GM23338 (cell line): Measurements from ENCODE around the gene SPNS1. TPM values are rescaled to one million over a fixed set of nuclear protein-coding genes. Genes with fewer than 3 reads are reported as not detected.

Source experiments
- ATAC-seq: fragments of 200-7000 bp; cut with Tn5 transposase; 3 replicates; pipeline ENCODE4 v1.9.1; 2020
- DNase-seq: peaks from one replicate; pipeline ENCODE4 v3.0.0-alpha.2; 2015; ENCODE audit warnings: low spot score
- H2AFZ ChIP-seq: fragments of 200-600 bp; sonication (generic); 2 replicates; pipeline ENCODE4 v1.8.0; 2016; ENCODE audit warnings: antibody characterized with exemption, mild to moderate bottlenecking, moderate library complexity
- H3F3A ChIP-seq: fragments of 200-600 bp; sonication (generic); replicated peaks from 2 replicates; pipeline ENCODE4 v1.8.0; 2017; ENCODE audit warnings: antibody characterized with exemption, mixed run types, low read depth
- H3K27ac ChIP-seq: fragments of 200-600 bp; sonication (generic); 2 replicates; pipeline ENCODE4 v1.6.1; 2016; ENCODE audit warnings: low read depth
- H3K27me3 ChIP-seq: fragments of 200-600 bp; sonication (generic); 2 replicates; pipeline ENCODE4 v1.8.0; 2016; ENCODE audit warnings: mild to moderate bottlenecking, mixed run types, moderate library complexity; ENCODE audit not compliant: insufficient read depth
- H3K36me3 ChIP-seq: fragments of 200-600 bp; sonication (generic); 2 replicates; pipeline ENCODE4 v1.8.0; 2016; ENCODE audit warnings: mild to moderate bottlenecking; ENCODE audit not compliant: insufficient read depth
- H3K4me1 ChIP-seq: fragments of 200-600 bp; sonication (generic); 2 replicates; pipeline ENCODE4 v1.8.0; 2016; ENCODE audit warnings: mild to moderate bottlenecking, moderate library complexity; ENCODE audit not compliant: insufficient read depth
- H3K4me2 ChIP-seq: fragments of 200-600 bp; sonication (generic); 2 replicates; pipeline ENCODE4 v1.7.1; 2017; ENCODE audit warnings: mixed run types
- H3K4me3 ChIP-seq: fragments of 200-600 bp; sonication (generic); 2 replicates; pipeline ENCODE4 v1.6.1; 2016; ENCODE audit warnings: mixed run types
- H3K79me2 ChIP-seq: fragments of 200-600 bp; sonication (generic); replicated peaks from 2 replicates; pipeline ENCODE4 v1.8.0; 2017; ENCODE audit warnings: mild to moderate bottlenecking; ENCODE audit not compliant: insufficient read depth
- H3K9me2 ChIP-seq: fragments of 200-600 bp; sonication (generic); 2 replicates; pipeline ENCODE4 v1.8.0; 2017; ENCODE audit not compliant: insufficient read depth
- H4K20me1 ChIP-seq: fragments of 200-600 bp; sonication (generic); replicated peaks from 2 replicates; pipeline ENCODE4 v1.8.0; 2017; ENCODE audit warnings: mild to moderate bottlenecking; ENCODE audit not compliant: insufficient read depth
- H3K27ac Mint-ChIP-seq: 2 replicates; pipeline ENCODE4 v1.8.0; 2020; ENCODE audit warnings: inconsistent platforms, mild to moderate bottlenecking, moderate library complexity, mixed read lengths
- H3K27me3 Mint-ChIP-seq: 3 replicates; pipeline ENCODE4 v1.8.0; 2022; ENCODE audit warnings: low read depth, mild to moderate bottlenecking, moderate library complexity, mixed read lengths, inconsistent platforms; ENCODE audit not compliant: insufficient read depth, poor library complexity
- H3K36me3 Mint-ChIP-seq: 3 replicates; pipeline ENCODE4 v1.8.0; 2021; ENCODE audit warnings: low read depth, mild to moderate bottlenecking, inconsistent platforms, moderate library complexity, mixed read lengths
- H3K4me1 Mint-ChIP-seq: 3 replicates; pipeline ENCODE4 v1.8.0; 2020; ENCODE audit warnings: mild to moderate bottlenecking, inconsistent platforms, mixed read lengths
- H3K4me3 Mint-ChIP-seq: 3 replicates; pipeline ENCODE4 v1.8.0; 2021; ENCODE audit warnings: moderate library complexity, mild to moderate bottlenecking, inconsistent platforms, mixed read lengths
- H3K9me3 Mint-ChIP-seq: 3 replicates; pipeline ENCODE4 v1.8.0; 2020; ENCODE audit warnings: moderate library complexity, mild to moderate bottlenecking, inconsistent platforms, mixed read lengths
- CREB1 ChIP-seq: fragments of 250-450 bp; sonication (Bioruptor Pico); IDR thresholded peaks from 2 replicates; pipeline ENCODE4 v1.5.0; 2020; ENCODE audit warnings: low read depth, mild to moderate bottlenecking, moderate library complexity
- CTCF ChIP-seq, 2 experiments: fragments of 200-600 bp in 1 of 2; sonication (generic) in 1 of 2; conservative IDR thresholded peaks; 2 replicates each; pipeline versions ENCODE4 v1.5.1 to v1.6.1; 2016 to 2017; ENCODE audit warnings: antibody characterized with exemption in 2 of 2, low read depth in 2 of 2, mild to moderate bottlenecking in 2 of 2, moderate library complexity in 1 of 2
- EZH2 ChIP-seq: fragments of 200-600 bp; sonication (generic); IDR thresholded peaks from one replicate; pipeline ENCODE4 v1.8.0; 2017; ENCODE audit warnings: antibody characterized with exemption, mild to moderate bottlenecking, low read depth; ENCODE audit not compliant: unreplicated experiment
- JUNB ChIP-seq: IDR thresholded peaks from one replicate; pipeline ENCODE4 v1.6.1; 2016; ENCODE audit warnings: antibody characterized with exemption; ENCODE audit not compliant: unreplicated experiment
- POLR2AphosphoS5 ChIP-seq: IDR thresholded peaks from 2 replicates; pipeline ENCODE4 v1.6.1; 2016; ENCODE audit warnings: antibody characterized with exemption, low read depth
- STAT1 ChIP-seq: IDR thresholded peaks from one replicate; pipeline ENCODE4 v1.6.1; 2016; ENCODE audit warnings: antibody characterized with exemption; ENCODE audit not compliant: unreplicated experiment
- ZNF331 ChIP-seq: fragments of 250-450 bp; sonication (Bioruptor Pico); IDR thresholded peaks from 2 replicates; pipeline ENCODE4 v1.5.0; 2020; ENCODE audit warnings: low read depth, mild to moderate bottlenecking, moderate library complexity
- ZNF462 ChIP-seq: fragments of 250-450 bp; sonication (Bioruptor Pico); IDR thresholded peaks from 2 replicates; pipeline ENCODE4 v1.5.0; 2020; ENCODE audit warnings: mild to moderate bottlenecking, moderate library complexity
- polyA plus RNA-seq: library from polyadenylated mRNA; unstranded; fragments of >200 nt; fragmentation: Nextera tagmentation; extraction: Ambion mirVana; gene quantifications from 2 replicates; pipeline ENCODE4 v1.2.1, GENCODE V29; 2016
- total RNA-seq: library from RNA; depleted of rRNA; stranded (reverse); fragments of >200 nt; shearing (Covaris generic); gene quantifications from 2 replicates; pipeline ENCODE4 v1.2.3, GENCODE V29; 2014

The SPNS1 gene
- total and polyA plus RNA-seq, 2 experiments from 2014 or later: 37.2 to 48.5 TPM

GRCh38 chr16:28992496-28992895 lies 17.9 kb downstream of the SPNS1 start (continued):
- no peak for TF ChIP-seq ZNF462 (CRISPR knock-in tag)
- no peak for TF ChIP-seq JUNB
- TF ChIP-seq EZH2: no peak
- no peak for TF ChIP-seq POLR2AphosphoS5
- TF ChIP-seq CREB1 (CRISPR knock-in tag): no peak
- no peak for TF ChIP-seq STAT1
- TF ChIP-seq ZNF331 (CRISPR knock-in tag): no peak

GRCh38 chr16:28998837-28999236 lies 24.3 kb downstream of the SPNS1 start:
- DNase-seq (no peak), ATAC-seq (no peak)
- H3K36me3 ChIP-seq: no peaks in the 10 kb centered on the region
- peaks cover 5% of the 10 kb centered on the region for H3K27me3 Mint-ChIP-seq
- no peak overlapping the region for H3K27ac Mint-ChIP-seq
- no peaks in the 10 kb centered on the region for H3F3A ChIP-seq
- no peak for TF ChIP-seq CTCF (conservative IDR thresholded peaks at IDR 0.05; ENCODE audit: low read depth in 2 of 2)
- no peaks in the 10 kb centered on the region for H3K4me1 Mint-ChIP-seq
- H3K27me3 ChIP-seq: no peaks in the 10 kb centered on the region
- peaks cover 3% of the 10 kb centered on the region; the same call in 1 of the 3 replicates for H3K9me3 Mint-ChIP-seq
- H4K20me1 ChIP-seq: no peaks in the 10 kb centered on the region
- peak overlapping the region; percentile 63 for H2AFZ ChIP-seq
- no peaks in the 10 kb centered on the region for H3K9me2 ChIP-seq
- H3K36me3 Mint-ChIP-seq: no peaks in the 10 kb centered on the region
- H3K4me3 ChIP-seq: no peak overlapping the region
- no peak overlapping the region for H3K4me3 Mint-ChIP-seq
- no peaks in the 10 kb centered on the region for H3K79me2 ChIP-seq
- no peak overlapping the region for H3K4me2 ChIP-seq
- H3K27ac ChIP-seq: no peak overlapping the region
- H3K4me1 ChIP-seq: no peaks in the 10 kb centered on the region
